SK-N-MC (cell line): ENCODE data around the gene SAFB2.
"Not testable (repeated sequence)": the region's sequence is repeated elsewhere in the genome, so short reads cannot be mapped to it uniquely, and the experiment has no call there.

Experiments
- DNase-seq: peaks from one replicate; pipeline ENCODE4 v3.0.0-alpha.2; 2011; ENCODE audit warnings: low read depth, low spot score
- H3K27ac ChIP-seq: fragments of 200-600 bp; sonication (generic); 2 replicates; pipeline ENCODE4 v1.5.1; 2016; ENCODE audit warnings: mixed run types
- H3K36me3 ChIP-seq: fragments of 200-600 bp; sonication (generic); 2 replicates; pipeline ENCODE4 v1.6.1; 2017; ENCODE audit warnings: antibody characterized with exemption, low read length, mixed read lengths; ENCODE audit not compliant: insufficient read depth
- H3K4me3 ChIP-seq: fragments of 200-600 bp; sonication (generic); 2 replicates; pipeline ENCODE4 v1.5.1; 2016
- H3K9ac ChIP-seq: fragments of 200-600 bp; sonication (generic); 2 replicates; pipeline ENCODE4 v1.8.0; 2017; ENCODE audit warnings: mixed run types, mixed read lengths; ENCODE audit not compliant: insufficient read length
- H3K9me3 ChIP-seq: fragments of 200-600 bp; sonication (generic); 2 replicates; pipeline ENCODE4 v1.6.1; 2017; ENCODE audit warnings: low read depth, mild to moderate bottlenecking, antibody characterized with exemption, low read length, moderate library complexity, mixed read lengths
- EZH2 ChIP-seq: fragments of 200-600 bp; sonication (generic); IDR thresholded peaks from one replicate; pipeline ENCODE4 v1.6.1; 2017; ENCODE audit warnings: antibody characterized with exemption
- FOXP2 ChIP-seq: optimal IDR thresholded peaks from 2 replicates; pipeline ENCODE3; 2011; ENCODE audit warnings: mild to moderate bottlenecking, moderate library complexity; ENCODE audit not compliant: insufficient read depth; ENCODE audit errors: extremely low read length, control extremely low read depth
- POLR2AphosphoS5 ChIP-seq: IDR thresholded peaks from 2 replicates; pipeline ENCODE4 v1.6.1; 2012; ENCODE audit warnings: mild to moderate bottlenecking, low read depth, low read length, borderline replicate concordance

SAFB2 gene

DNA sequence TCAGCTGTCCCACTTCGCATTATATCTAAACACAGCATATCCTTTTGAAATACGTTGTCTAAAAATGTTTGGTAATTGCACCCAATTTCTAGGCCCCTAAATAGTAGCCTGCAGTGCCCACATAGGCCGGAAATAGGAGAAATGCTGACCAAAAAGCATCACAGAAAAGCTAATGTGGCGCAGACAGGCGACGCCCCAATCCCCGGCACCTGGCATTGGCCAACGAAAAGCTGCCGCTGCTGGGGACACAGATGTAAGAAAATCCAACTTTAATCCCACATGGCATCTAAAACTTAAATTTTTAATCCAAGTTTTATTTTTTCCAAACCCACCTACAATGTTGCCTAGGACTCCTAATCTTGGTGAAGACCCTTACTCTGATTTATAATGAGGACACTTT, 4.0 kb downstream of the SAFB2 start:
- peaks cover 75% of the 10 kb centered on the region for H3K36me3 ChIP-seq
- no peaks in the 10 kb centered on the region for H3K9me3 ChIP-seq
- H3K4me3 ChIP-seq: no peak overlapping the region
- TF ChIP-seq POLR2AphosphoS5 (no peak), EZH2 (no peak), FOXP2 (no peak)
- no peak overlapping the region for H3K27ac ChIP-seq
- DNase-seq: no peak
- H3K9ac ChIP-seq: no peak overlapping the region

DNA sequence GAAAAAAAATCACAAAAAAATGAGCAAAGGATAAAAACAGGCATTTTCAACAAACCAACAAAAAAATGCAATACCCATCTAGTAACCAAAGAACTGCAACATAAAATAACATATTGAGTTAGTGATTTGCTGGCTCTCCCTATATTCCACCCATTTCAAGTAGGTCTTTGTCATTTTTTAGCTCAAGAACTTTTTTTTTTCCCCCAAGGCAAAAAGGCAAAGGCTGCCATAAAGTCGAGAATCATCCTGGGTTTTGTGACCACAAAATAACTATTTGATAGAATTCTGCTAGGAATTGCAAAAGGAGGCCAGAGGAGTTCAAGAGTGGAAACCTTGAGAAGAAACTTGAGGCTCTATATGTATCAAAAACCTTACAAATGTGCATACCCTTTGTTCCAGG, 5.5 kb downstream of the SAFB2 start:
- no peak overlapping the region for H3K27ac ChIP-seq
- H3K9ac ChIP-seq: no peak overlapping the region
- H3K36me3 ChIP-seq: peaks cover 90% of the 10 kb centered on the region
- no peak overlapping the region for H3K4me3 ChIP-seq
- H3K9me3 ChIP-seq: no peaks in the 10 kb centered on the region
- no peak for DNase-seq
- TF ChIP-seq POLR2AphosphoS5 (no peak), EZH2 (no peak), FOXP2 (no peak)

- Histone ChIP-seq H3K4me3 (no peak overlapping the region), H3K27ac (no peak overlapping the region), H3K9me3 (no peaks in the 10 kb centered on the region), H3K9ac (no peak overlapping the region), H3K36me3 (peaks cover 92% of the 10 kb centered on the region)
- no peak for DNase-seq
- no peak for TF ChIP-seq EZH2
- TF ChIP-seq POLR2AphosphoS5: no peak
- TF ChIP-seq FOXP2: no peak
Measured at GRCh38 chr19:5615756-5616327, 6.7 kb downstream of the SAFB2 start.

DNA sequence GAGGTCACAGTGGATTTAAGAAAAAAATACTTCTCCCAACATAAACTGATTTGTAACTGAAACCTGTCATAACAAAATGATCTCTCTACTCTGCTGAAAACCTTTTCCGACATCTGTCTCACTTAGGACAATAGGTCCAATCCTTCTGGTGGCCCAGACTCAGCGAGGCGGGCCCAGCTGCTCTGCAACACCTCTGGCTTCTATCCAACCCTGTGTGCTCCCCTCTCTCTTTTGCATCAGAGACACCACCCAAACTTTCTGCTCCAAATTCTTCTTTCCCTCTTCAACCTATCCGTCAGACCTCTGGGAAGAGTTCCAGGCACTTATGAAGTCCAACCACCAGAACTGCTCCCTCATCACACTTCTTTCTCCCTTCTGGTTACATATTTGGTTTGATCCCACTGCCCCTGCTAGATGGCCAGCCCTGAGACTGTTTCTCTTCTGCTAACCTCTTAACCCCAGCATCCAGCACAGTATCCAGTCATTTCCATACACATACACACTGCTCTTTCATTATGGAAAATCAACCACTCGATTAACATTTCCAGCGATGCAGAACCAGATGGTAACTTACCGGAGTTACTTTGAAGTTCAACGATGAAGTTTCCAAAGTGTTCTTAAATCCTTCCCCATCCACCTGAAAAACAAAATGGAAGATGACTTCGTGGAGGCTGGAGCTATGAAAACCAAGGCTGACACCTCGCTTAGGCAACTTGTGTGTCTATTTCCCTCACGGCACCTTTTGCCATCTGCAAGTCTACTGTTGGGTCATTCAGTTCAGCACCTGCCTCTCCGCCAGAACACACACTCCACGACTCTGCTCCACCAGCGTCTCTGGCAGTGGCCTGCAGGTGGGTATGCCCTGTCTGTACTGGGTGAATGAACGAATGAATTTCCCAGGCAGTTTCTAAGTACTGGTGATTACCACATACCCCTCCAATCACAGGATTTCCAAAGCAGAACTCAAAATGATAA, 9.4 kb downstream of the SAFB2 start:
- TF ChIP-seq POLR2AphosphoS5: no peak
- no peak for TF ChIP-seq FOXP2
- TF ChIP-seq EZH2: no peak
- no peak for DNase-seq
- Histone ChIP-seq H3K9ac (no peak overlapping the region), H3K36me3 (peaks cover 92% of the 10 kb centered on the region), H3K9me3 (no peaks in the 10 kb centered on the region), H3K27ac (no peak overlapping the region), H3K4me3 (no peak overlapping the region)

DNA sequence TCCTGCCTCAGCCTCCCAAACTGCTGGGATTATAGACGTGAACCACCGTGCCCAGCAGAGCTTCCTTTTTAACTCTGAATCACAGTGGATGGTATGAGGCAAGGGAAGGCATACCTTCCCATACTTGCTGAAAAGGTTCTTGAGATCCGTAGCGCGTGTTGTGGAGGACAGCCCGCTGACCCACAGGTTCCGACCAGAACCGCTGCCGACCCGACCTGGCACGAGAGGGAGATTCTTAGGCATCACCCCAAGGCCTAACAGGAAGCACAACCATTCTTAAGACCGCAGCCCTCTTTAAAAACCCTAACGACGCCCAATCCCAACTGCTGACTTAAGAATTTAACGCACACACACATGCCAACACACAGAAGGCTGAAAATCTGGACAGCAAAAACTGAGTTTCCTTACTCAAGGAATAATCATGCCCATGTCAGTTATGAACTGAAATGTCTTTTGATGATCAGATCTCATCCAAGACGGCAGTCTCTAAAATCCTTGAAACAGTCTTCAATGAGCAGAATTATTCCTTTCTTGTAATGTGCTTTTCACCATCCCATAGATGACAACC, 12.6 kb downstream of the SAFB2 start:
- TF ChIP-seq EZH2 (no peak), FOXP2 (no peak), POLR2AphosphoS5 (no peak)
- peaks cover 91% of the 10 kb centered on the region for H3K36me3 ChIP-seq

DNA sequence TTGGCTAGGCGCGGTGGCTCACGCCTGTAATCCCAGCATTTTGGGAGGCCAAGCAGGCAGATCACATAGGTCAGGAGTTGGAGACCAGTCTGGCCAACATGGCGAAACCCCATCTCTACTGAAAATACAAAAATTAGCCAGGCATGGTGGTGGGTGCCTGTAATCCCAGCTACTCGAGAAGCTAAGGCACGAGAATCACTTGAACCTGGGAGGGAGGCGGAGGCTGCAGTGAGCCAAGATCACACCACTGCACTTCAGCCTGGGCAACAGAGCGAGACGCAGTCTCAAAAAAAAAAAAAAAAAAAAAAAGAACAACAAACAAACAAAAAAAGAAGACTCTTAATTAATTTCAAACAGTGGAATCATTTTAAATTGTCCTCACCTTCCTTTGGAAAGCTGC, 13.8 kb downstream of the SAFB2 start:
- H3K4me3 ChIP-seq, DNase-seq, H3K9me3 ChIP-seq, H3K9ac ChIP-seq, H3K27ac ChIP-seq: not testable (repeated sequence)
- H3K36me3 ChIP-seq: peaks cover 91% of the 10 kb centered on the region

More for the DNA sequence above, 12.6 kb downstream of the SAFB2 start:
- Histone ChIP-seq H3K9me3 (no peaks in the 10 kb centered on the region), H3K27ac (no peak overlapping the region), H3K4me3 (no peak overlapping the region), H3K9ac (no peak overlapping the region)
- no peak for DNase-seq

DNA sequence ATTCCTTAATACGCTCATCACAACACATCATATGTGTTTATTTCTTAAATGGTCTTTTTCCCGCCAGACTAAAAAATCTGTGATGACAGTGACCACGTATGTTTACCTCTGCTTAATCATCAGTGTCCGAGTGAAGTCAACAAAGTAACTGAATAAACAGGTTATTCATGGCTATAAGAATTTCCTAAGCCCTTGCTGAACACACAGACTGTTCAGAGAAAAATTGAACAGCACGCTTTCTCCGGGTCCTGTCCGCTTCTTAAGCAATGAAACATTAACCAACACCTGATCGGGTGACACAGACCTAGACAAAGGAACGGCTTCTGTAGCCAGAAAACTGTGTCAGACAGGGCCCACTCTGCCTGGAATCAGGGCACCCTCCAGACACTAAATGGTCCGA, 14.3 kb downstream of the SAFB2 start:
- no peak overlapping the region for H3K4me3 ChIP-seq
- no peak for DNase-seq
- no peak for TF ChIP-seq POLR2AphosphoS5
- no peak for TF ChIP-seq EZH2
- no peak for TF ChIP-seq FOXP2
- H3K9ac ChIP-seq: no peak overlapping the region
- H3K36me3 ChIP-seq: peaks cover 91% of the 10 kb centered on the region
- H3K27ac ChIP-seq: no peak overlapping the region
- H3K9me3 ChIP-seq: no peaks in the 10 kb centered on the region
